T-helper 17 cell (primary cell): ENCODE results near the gene PEMT. TPM values are rescaled to one million over a fixed set of nuclear protein-coding genes. Genes with fewer than 3 reads are reported as not detected.
A peak's percentile ranks its signal among the peaks of the same experiment; 100 is the strongest.
"Not testable (repeated sequence)": the region's sequence is repeated elsewhere in the genome, so short reads cannot be mapped to it uniquely, and the experiment has no call there.

Experiments used
- ATAC-seq: fragments of 150-1000 bp; cut with Tn5 transposase; 2 replicates; pipeline ENCODE4 v1.10.0; 2021; ENCODE audit warnings: mild to moderate bottlenecking, moderate library complexity
- DNase-seq, 3 donors: peaks; one replicate each; pipeline versions ENCODE4 v3.0.0 to v3.0.0-alpha.2; 2020 to 2021
- H3K9me3 ChIP-seq: one replicate; pipeline ENCODE4 v1.7.0; 2013; ENCODE audit warnings: low read length, mild to moderate bottlenecking; ENCODE audit not compliant: control insufficient read depth, poor library complexity, severe bottlenecking
- H3K27ac Mint-ChIP-seq: one replicate; pipeline ENCODE4 v1.8.0; 2022; ENCODE audit warnings: mild to moderate bottlenecking, moderate library complexity, mixed read lengths
- H3K27me3 Mint-ChIP-seq: one replicate; pipeline ENCODE4 v1.8.0; 2022; ENCODE audit warnings: mixed read lengths
- H3K36me3 Mint-ChIP-seq: one replicate; pipeline ENCODE4 v1.8.0; 2022; ENCODE audit warnings: low read depth, mixed read lengths
- H3K4me1 Mint-ChIP-seq: one replicate; pipeline ENCODE4 v1.8.0; 2022; ENCODE audit warnings: mild to moderate bottlenecking, mixed read lengths
- H3K4me3 Mint-ChIP-seq: one replicate; pipeline ENCODE4 v1.8.0; 2022; ENCODE audit warnings: mild to moderate bottlenecking, moderate library complexity, mixed read lengths
- total RNA-seq, 4 donors: library from RNA in 2 of 4; stranded (reverse) in 2 of 4; gene quantifications; one replicate each; pipeline ENCODE4 v1.2.3 and lab custom pipeline; 2022 to 2026

PEMT gene
- total RNA-seq (10 to 100 TPM; 13.8 to 14.8 TPM), total RNA-seq (lab: John Stamatoyannopoulos, UW) (5.0 to 5.3 reads per million in 2 donors)

- Mint-ChIP-seq H3K36me3 (peaks cover 2% of the 10 kb centered on the region), H3K4me3 (peak within 1 kb of the TSS; percentile 97), H3K27me3 (no peaks in the 10 kb centered on the region), H3K27ac (peak within 1 kb of the TSS; percentile 95), H3K4me1 (peaks cover 18% of the 10 kb centered on the region)
- ATAC-seq (peak; percentile 93), DNase-seq (peak; percentile 83 to 88 (median 85))
- H3K9me3 ChIP-seq: no peaks in the 10 kb centered on the region
These were observed at the start of gene PEMT for GRCh38 chr17:17591355-17592298. TSS of gene PEMT (minus strand) at chr17:17591708. CDS start at chr17:17591626, 82 bp downstream.

GRCh38 chr17:17639661-17640270 lies 48.3 kb upstream of the PEMT start:
- H3K4me1 Mint-ChIP-seq, DNase-seq, ATAC-seq, H3K9me3 ChIP-seq, H3K36me3 Mint-ChIP-seq, H3K4me3 Mint-ChIP-seq, H3K27ac Mint-ChIP-seq: not testable (repeated sequence)
- peaks cover 21% of the 10 kb centered on the region for H3K27me3 Mint-ChIP-seq

GRCh38 chr17:17638467-17638866 lies 47.0 kb upstream of the PEMT start:
- H3K4me1 Mint-ChIP-seq: peaks cover 6% of the 10 kb centered on the region
- H3K9me3 ChIP-seq: no peaks in the 10 kb centered on the region
- ATAC-seq (no peak), DNase-seq (no peak)
- H3K27ac Mint-ChIP-seq: no peak overlapping the region
- H3K4me3 Mint-ChIP-seq: no peak overlapping the region
- H3K27me3 Mint-ChIP-seq: peaks cover 20% of the 10 kb centered on the region
- peaks cover 4% of the 10 kb centered on the region for H3K36me3 Mint-ChIP-seq

GRCh38 chr17:17636272-17636885 lies 44.9 kb upstream of the PEMT start:
- no peak overlapping the region for H3K4me3 Mint-ChIP-seq
- H3K27me3 Mint-ChIP-seq: peaks cover 20% of the 10 kb centered on the region
- H3K4me1 Mint-ChIP-seq: peaks cover 6% of the 10 kb centered on the region
- ATAC-seq (no peak), DNase-seq (no peak)
- H3K36me3 Mint-ChIP-seq: peaks cover 4% of the 10 kb centered on the region
- no peak overlapping the region for H3K27ac Mint-ChIP-seq
- no peaks in the 10 kb centered on the region for H3K9me3 ChIP-seq

GRCh38 chr17:17635537-17636271 lies 44.2 kb upstream of the PEMT start:
- peaks cover 20% of the 10 kb centered on the region for H3K27me3 Mint-ChIP-seq
- H3K4me1 Mint-ChIP-seq, H3K4me3 Mint-ChIP-seq, ATAC-seq, H3K36me3 Mint-ChIP-seq, DNase-seq, H3K9me3 ChIP-seq, H3K27ac Mint-ChIP-seq: not testable (repeated sequence)

GRCh38 chr17:17635126-17635525 lies 43.6 kb upstream of the PEMT start:
- no peak for DNase-seq
- Mint-ChIP-seq H3K4me1 (peaks cover 6% of the 10 kb centered on the region), H3K4me3 (no peak overlapping the region), H3K27ac (no peak overlapping the region), H3K27me3 (peaks cover 20% of the 10 kb centered on the region), H3K36me3 (peaks cover 4% of the 10 kb centered on the region)
- ATAC-seq: no peak
- H3K9me3 ChIP-seq: no peaks in the 10 kb centered on the region

- no peaks in the 10 kb centered on the region for H3K9me3 ChIP-seq
- Mint-ChIP-seq H3K27ac (no peak overlapping the region), H3K4me1 (peaks cover 11% of the 10 kb centered on the region), H3K4me3 (no peak overlapping the region), H3K27me3 (peaks cover 11% of the 10 kb centered on the region), H3K36me3 (peaks cover 4% of the 10 kb centered on the region)
- DNase-seq (no peak), ATAC-seq (no peak)
These were observed 41.8 kb upstream of the PEMT start for GRCh38 chr17:17633310-17633709.

GRCh38 chr17:17632690-17633089 lies 41.2 kb upstream of the PEMT start:
- H3K36me3 Mint-ChIP-seq, H3K9me3 ChIP-seq, H3K27ac Mint-ChIP-seq, DNase-seq, ATAC-seq, H3K4me3 Mint-ChIP-seq, H3K27me3 Mint-ChIP-seq: not testable (repeated sequence)
- H3K4me1 Mint-ChIP-seq: peaks cover 11% of the 10 kb centered on the region

- H3K4me1 Mint-ChIP-seq: peaks cover 4% of the 10 kb centered on the region
- peak overlapping the region; percentile 84 for H3K4me3 Mint-ChIP-seq
- H3K36me3 Mint-ChIP-seq: no peaks in the 10 kb centered on the region
These were observed 37.0 kb upstream of the PEMT start for GRCh38 chr17:17628388-17629008.

GRCh38 chr17:17626840-17627239 lies 35.3 kb upstream of the PEMT start:
- Mint-ChIP-seq H3K27me3 (no peaks in the 10 kb centered on the region), H3K36me3 (no peaks in the 10 kb centered on the region), H3K27ac (no peak overlapping the region), H3K4me1 (peaks cover 4% of the 10 kb centered on the region), H3K4me3 (no peak overlapping the region)
- no peak for DNase-seq
- ATAC-seq: no peak
- no peaks in the 10 kb centered on the region for H3K9me3 ChIP-seq

More at GRCh38 chr17:17628388-17629008, 37.0 kb upstream of the PEMT start:
- ATAC-seq (peak; percentile 75), DNase-seq (no peak)
- Mint-ChIP-seq H3K27ac (peak overlapping the region; percentile 60), H3K27me3 (no peaks in the 10 kb centered on the region)
- no peaks in the 10 kb centered on the region for H3K9me3 ChIP-seq

- no peak for DNase-seq
- ATAC-seq: no peak
- H3K9me3 ChIP-seq: no peaks in the 10 kb centered on the region
- H3K4me1 Mint-ChIP-seq: peaks cover 4% of the 10 kb centered on the region
- H3K27ac Mint-ChIP-seq: no peak overlapping the region
- H3K4me3 Mint-ChIP-seq: no peak overlapping the region
- no peaks in the 10 kb centered on the region for H3K36me3 Mint-ChIP-seq
- no peaks in the 10 kb centered on the region for H3K27me3 Mint-ChIP-seq
These were observed 34.8 kb upstream of the PEMT start for GRCh38 chr17:17626151-17626805.

- no peaks in the 10 kb centered on the region for H3K9me3 ChIP-seq
- H3K27ac Mint-ChIP-seq: no peak overlapping the region
- H3K4me3 Mint-ChIP-seq: no peak overlapping the region
- H3K4me1 Mint-ChIP-seq: peaks cover 6% of the 10 kb centered on the region
- H3K36me3 Mint-ChIP-seq: no peaks in the 10 kb centered on the region
- peaks cover 5% of the 10 kb centered on the region for H3K27me3 Mint-ChIP-seq
- ATAC-seq (no peak), DNase-seq (no peak)
These were observed 33.2 kb upstream of the PEMT start for GRCh38 chr17:17624741-17625140.
